Gastroesophageal sphincter (tissue), 3 donors: ENCODE results near the gene PLS3.

Source experiments
- EP300 ChIP-seq: sonication (generic); formaldehyde crosslinking; IDR thresholded peaks from one replicate; pipeline ENCODE4 v1.6.1; 2017; ENCODE audit warnings: antibody characterized with exemption, mild to moderate bottlenecking
- POLR2A ChIP-seq, 2 donors: fragments of 450-650 bp; IDR thresholded peaks; one replicate each; pipeline ENCODE4 v1.6.1; 2017; ENCODE audit warnings: antibody characterized with exemption in 2 of 2, mild to moderate bottlenecking in 2 of 2, moderate library complexity in 1 of 2
- POLR2AphosphoS5 ChIP-seq: sonication (generic); formaldehyde crosslinking; IDR thresholded peaks from one replicate; pipeline ENCODE4 v1.6.1; 2017; ENCODE audit warnings: antibody characterized with exemption
- TF ChIP-seq, protein P1 (sequence below), 4 experiments: fragments of 200-600 bp in 2 of 4; fragments of 450-650 bp in 2 of 4; sonication (generic) in 1 of 4; IDR thresholded peaks; one replicate each; pipeline ENCODE4 v1.5.1; 2017 to 2019; ENCODE audit warnings: antibody characterized with exemption in 4 of 4, mild to moderate bottlenecking in 2 of 4, moderate library complexity in 2 of 4

DNA sequence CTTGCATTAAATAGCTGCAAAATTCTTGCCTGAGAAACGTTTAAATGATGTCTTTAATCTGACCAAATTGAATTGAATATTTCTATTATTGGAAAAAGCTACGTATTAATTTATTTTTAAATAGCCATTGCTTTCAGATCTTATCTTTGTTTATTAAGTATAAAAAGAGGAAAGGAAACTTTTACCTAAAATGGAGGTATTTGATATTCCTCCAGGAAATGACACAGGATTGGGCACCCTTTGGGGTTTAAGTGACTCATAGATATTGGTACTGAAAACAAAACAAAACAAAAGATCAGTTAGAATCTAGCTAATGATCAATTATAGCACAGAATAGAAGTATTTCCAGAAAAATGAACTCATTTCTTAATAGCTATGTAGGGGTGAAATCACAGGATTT is 34.1 kb downstream of the PLS3 start:
- TF ChIP-seq, protein P1, sequence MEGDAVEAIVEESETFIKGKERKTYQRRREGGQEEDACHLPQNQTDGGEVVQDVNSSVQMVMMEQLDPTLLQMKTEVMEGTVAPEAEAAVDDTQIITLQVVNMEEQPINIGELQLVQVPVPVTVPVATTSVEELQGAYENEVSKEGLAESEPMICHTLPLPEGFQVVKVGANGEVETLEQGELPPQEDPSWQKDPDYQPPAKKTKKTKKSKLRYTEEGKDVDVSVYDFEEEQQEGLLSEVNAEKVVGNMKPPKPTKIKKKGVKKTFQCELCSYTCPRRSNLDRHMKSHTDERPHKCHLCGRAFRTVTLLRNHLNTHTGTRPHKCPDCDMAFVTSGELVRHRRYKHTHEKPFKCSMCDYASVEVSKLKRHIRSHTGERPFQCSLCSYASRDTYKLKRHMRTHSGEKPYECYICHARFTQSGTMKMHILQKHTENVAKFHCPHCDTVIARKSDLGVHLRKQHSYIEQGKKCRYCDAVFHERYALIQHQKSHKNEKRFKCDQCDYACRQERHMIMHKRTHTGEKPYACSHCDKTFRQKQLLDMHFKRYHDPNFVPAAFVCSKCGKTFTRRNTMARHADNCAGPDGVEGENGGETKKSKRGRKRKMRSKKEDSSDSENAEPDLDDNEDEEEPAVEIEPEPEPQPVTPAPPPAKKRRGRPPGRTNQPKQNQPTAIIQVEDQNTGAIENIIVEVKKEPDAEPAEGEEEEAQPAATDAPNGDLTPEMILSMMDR (IDR thresholded peaks at IDR 0.05): no peak
- no peak for TF ChIP-seq POLR2A (IDR thresholded peaks at IDR 0.05)
- no peak for TF ChIP-seq POLR2AphosphoS5
- TF ChIP-seq EP300: no peak
